Uterus (tissue), 2 donors: ENCODE data around the gene RABL2B.
"Not testable (repeated sequence)": the region's sequence is repeated elsewhere in the genome, so short reads cannot be mapped to it uniquely, and the experiment has no call there.

Experiments
- POLR2A ChIP-seq, 2 donors: fragments of 450-650 bp; IDR thresholded peaks; one replicate each; pipeline ENCODE4 v1.6.1; 2016; ENCODE audit warnings: antibody characterized with exemption in 2 of 2, mild to moderate bottlenecking in 1 of 2, moderate library complexity in 1 of 2
- TF ChIP-seq, protein P1 (sequence below), 4 experiments: fragments of 200-600 bp in 2 of 4; fragments of 450-650 bp in 2 of 4; sonication (generic) in 2 of 4; IDR thresholded peaks; one replicate each; pipeline ENCODE4 v1.5.1; 2016 to 2019; ENCODE audit warnings: antibody characterized with exemption in 4 of 4, mild to moderate bottlenecking in 2 of 4, moderate library complexity in 1 of 4

DNA sequence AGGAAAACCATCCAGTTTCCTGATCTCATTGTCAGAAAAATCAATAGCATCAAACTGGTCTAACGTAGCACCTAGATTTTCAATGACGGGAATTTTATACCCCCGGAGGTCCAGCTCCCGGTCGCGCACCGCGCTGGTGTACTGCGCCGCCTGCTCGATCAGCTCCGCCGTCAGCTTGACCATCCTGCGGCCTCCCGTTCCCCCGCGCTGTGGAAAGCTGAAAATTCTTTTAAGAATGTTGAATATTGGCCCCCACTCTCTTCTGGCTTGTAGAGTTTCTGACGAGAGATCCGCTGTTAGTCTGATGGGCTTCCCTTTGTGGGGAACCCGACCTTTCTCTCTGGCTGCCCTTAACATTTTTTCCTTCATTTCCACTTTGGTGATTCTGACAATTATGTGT lies 28.2 kb downstream of the RABL2B start:
- TF ChIP-seq, protein P1, sequence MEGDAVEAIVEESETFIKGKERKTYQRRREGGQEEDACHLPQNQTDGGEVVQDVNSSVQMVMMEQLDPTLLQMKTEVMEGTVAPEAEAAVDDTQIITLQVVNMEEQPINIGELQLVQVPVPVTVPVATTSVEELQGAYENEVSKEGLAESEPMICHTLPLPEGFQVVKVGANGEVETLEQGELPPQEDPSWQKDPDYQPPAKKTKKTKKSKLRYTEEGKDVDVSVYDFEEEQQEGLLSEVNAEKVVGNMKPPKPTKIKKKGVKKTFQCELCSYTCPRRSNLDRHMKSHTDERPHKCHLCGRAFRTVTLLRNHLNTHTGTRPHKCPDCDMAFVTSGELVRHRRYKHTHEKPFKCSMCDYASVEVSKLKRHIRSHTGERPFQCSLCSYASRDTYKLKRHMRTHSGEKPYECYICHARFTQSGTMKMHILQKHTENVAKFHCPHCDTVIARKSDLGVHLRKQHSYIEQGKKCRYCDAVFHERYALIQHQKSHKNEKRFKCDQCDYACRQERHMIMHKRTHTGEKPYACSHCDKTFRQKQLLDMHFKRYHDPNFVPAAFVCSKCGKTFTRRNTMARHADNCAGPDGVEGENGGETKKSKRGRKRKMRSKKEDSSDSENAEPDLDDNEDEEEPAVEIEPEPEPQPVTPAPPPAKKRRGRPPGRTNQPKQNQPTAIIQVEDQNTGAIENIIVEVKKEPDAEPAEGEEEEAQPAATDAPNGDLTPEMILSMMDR (IDR thresholded peaks at IDR 0.05): not testable (repeated sequence)
- TF ChIP-seq POLR2A (IDR thresholded peaks at IDR 0.05): not testable (repeated sequence)
